ENCODE data around the gene IDUA. TPM values are rescaled to one million over a fixed set of nuclear protein-coding genes. Genes with fewer than 3 reads are reported as not detected.
"Not testable (repeated sequence)": the region's sequence is repeated elsewhere in the genome, so short reads cannot be mapped to it uniquely, and the experiment has no call there.

Gene IDUA
- polyA plus RNA-seq (ENCODE audit: insufficient read length in 3 of 3), result 10 to 100 TPM; 10.4 to 11.4 (median 10.6) TPM

- no peak for DNase-seq (ENCODE audit: low read depth in 3 of 3, low spot score in 2 of 3)
Observed at GRCh38 chr4:986879-987623, at the start of gene IDUA. TSS of gene IDUA (plus strand) at chr4:987044. CDS start at chr4:987085, 41 bp downstream.

GRCh38 chr4:939508-939907 lies 47.3 kb upstream of the IDUA start:
- DNase-seq (ENCODE audit: low read depth in 3 of 3, low spot score in 2 of 3), result not testable (repeated sequence)

- no peak for DNase-seq (ENCODE audit: low read depth in 3 of 3, low spot score in 2 of 3)
Observed at GRCh38 chr4:945274-946102, 41.4 kb upstream of the IDUA start.

- no peak for DNase-seq (ENCODE audit: low read depth in 3 of 3, low spot score in 2 of 3)
Observed at GRCh38 chr4:946103-946450, 40.8 kb upstream of the IDUA start.

- DNase-seq (ENCODE audit: low read depth in 3 of 3, low spot score in 2 of 3), result no peak
Observed at GRCh38 chr4:946517-947471, 40.0 kb upstream of the IDUA start.

- DNase-seq (ENCODE audit: low read depth in 3 of 3, low spot score in 2 of 3), result no peak
Observed at GRCh38 chr4:947491-947971, 39.3 kb upstream of the IDUA start.

- DNase-seq (ENCODE audit: low read depth in 3 of 3, low spot score in 2 of 3), result no peak
Observed at GRCh38 chr4:948101-948935, 38.5 kb upstream of the IDUA start.

GRCh38 chr4:948936-949300 lies 37.9 kb upstream of the IDUA start:
- no peak for DNase-seq (ENCODE audit: low read depth in 3 of 3, low spot score in 2 of 3)

GRCh38 chr4:949656-950055 lies 37.2 kb upstream of the IDUA start:
- no peak for DNase-seq (ENCODE audit: low read depth in 3 of 3, low spot score in 2 of 3)

- no peak for DNase-seq (ENCODE audit: low read depth in 3 of 3, low spot score in 2 of 3)
Observed at GRCh38 chr4:950136-951020, 36.5 kb upstream of the IDUA start.

- DNase-seq (ENCODE audit: low read depth in 3 of 3, low spot score in 2 of 3), result no peak
Observed at GRCh38 chr4:951186-951585, 35.7 kb upstream of the IDUA start.

GRCh38 chr4:951594-952468 lies 35.0 kb upstream of the IDUA start:
- DNase-seq (ENCODE audit: low read depth in 3 of 3, low spot score in 2 of 3), result no peak

- no peak for DNase-seq (ENCODE audit: low read depth in 3 of 3, low spot score in 2 of 3)
Observed at GRCh38 chr4:952881-953573, 33.8 kb upstream of the IDUA start.

- no peak for DNase-seq (ENCODE audit: low read depth in 3 of 3, low spot score in 2 of 3)
Observed at GRCh38 chr4:953574-953915, 33.3 kb upstream of the IDUA start.

GRCh38 chr4:954211-955020 lies 32.4 kb upstream of the IDUA start:
- DNase-seq (ENCODE audit: low read depth in 3 of 3, low spot score in 2 of 3), result no peak

GRCh38 chr4:955161-955921 lies 31.5 kb upstream of the IDUA start:
- no peak for DNase-seq (ENCODE audit: low read depth in 3 of 3, low spot score in 2 of 3)

Data from right renal cortex interstitium (tissue), 3 donors.